Right lobe of liver (tissue), 6 donors: ENCODE results near the gene RARB. TPM values are rescaled to one million over a fixed set of nuclear protein-coding genes. Genes with fewer than 3 reads are reported as not detected.

Experiments
- ATAC-seq, 4 donors: fragments of 200-7000 bp; cut with Tn5 transposase; one replicate each; pipeline ENCODE4 v1.9.1; 2020; ENCODE audit warnings: mild to moderate bottlenecking in 4 of 4, moderate library complexity in 4 of 4
- DNase-seq, 3 donors: peaks; one replicate each; pipeline ENCODE4 v3.0.0-alpha.2; 2020
- H3K27ac ChIP-seq, 3 donors: fragments of 200-600 bp; one replicate each; pipeline ENCODE4 v1.8.0; 2022
- H3K27me3 ChIP-seq, 2 donors: fragments of 200-600 bp; one replicate each; pipeline ENCODE4 v1.8.0; 2022
- H3K36me3 ChIP-seq, 4 donors: fragments of 200-600 bp; sonication (generic) in 1 of 4; one replicate each; pipeline versions ENCODE4 v1.5.1 to v1.8.0; 2017 to 2022; ENCODE audit warnings: control low read depth in 1 of 4
- H3K4me1 ChIP-seq, 4 donors: fragments of 200-600 bp; sonication (generic) in 1 of 4; one replicate each; pipeline versions ENCODE4 v1.5.1 to v1.8.0; 2017 to 2022; ENCODE audit warnings: control low read depth in 1 of 4
- H3K4me3 ChIP-seq, 3 donors: fragments of 200-600 bp; one replicate each; pipeline ENCODE4 v1.8.0; 2022
- H3K9me3 ChIP-seq, 4 donors: fragments of 200-600 bp; sonication (generic) in 1 of 4; one replicate each; pipeline versions ENCODE4 v1.5.1 to v1.8.0; 2017 to 2022; ENCODE audit warnings: control low read depth in 1 of 4
- CTCF ChIP-seq, 4 donors: fragments of 200-600 bp in 3 of 4; fragments of 450-650 bp in 1 of 4; IDR thresholded peaks; one replicate each; pipeline versions ENCODE4 v1.5.1 to v1.8.0; 2016 to 2022; ENCODE audit warnings: antibody characterized with exemption in 4 of 4, mild to moderate bottlenecking in 2 of 4
- POLR2A ChIP-seq: fragments of 450-650 bp; IDR thresholded peaks from one replicate; pipeline ENCODE4 v1.6.1; 2017; ENCODE audit warnings: antibody characterized with exemption, mild to moderate bottlenecking
- WGBS: methylation state at CpG from one replicate; pipeline ENCODE4 v1.1.6; 2018; ENCODE audit warnings: low coverage, low lambda C conversion rate; ENCODE audit not compliant: insufficient coverage; ENCODE audit errors: missing lambda C conversion rate; 5-methylcytosine and 5-hydroxymethylcytosine counted together
- intact Hi-C, 2 donors: fragments of 100-400 bp; cut with DNase I; formaldehyde crosslinking; loops; one replicate each; pipeline versions ENCODE4 v1.11.2 to v1.14.1; 2022
- total RNA-seq, 6 experiments: library from RNA; depleted of rRNA in 2 of 6; stranded (reverse); fragments of >200 nt in 2 of 6; fragmentation: NEBNext Ultra II Directional in 3 of 6; extraction: Animal tissue kit (Norgen Biotek cat#: 25700) in 3 of 6; gene quantifications; one replicate each; pipeline versions ENCODE4 v1.1.0 to v1.2.4, GENCODE V29; 2016 to 2023
- donor health status: DM: no; HTN: yes; CAD: no.
- donor health status: DM: no; HTN: no; CAD: no.
- donor health status: DM: no; HTN: no; CAD: no.
- donor health status: DM: no; HTN: yes; CAD: no.
- donor health status: DM: no; HTN: yes; CAD: no.

The RARB gene
- total RNA-seq, 6 experiments from 2014 or later: 1.2 to 2.8 (median 2.1) TPM

GRCh38 chr3:25495726-25496253, 67.7 kb downstream of the RARB start:
- ATAC-seq (no peak), DNase-seq (no peak)
- Histone ChIP-seq H3K36me3 (no peaks in the 10 kb centered on the region), H3K27me3 (no peaks in the 10 kb centered on the region), H3K4me1 (no peaks in the 10 kb centered on the region), H3K9me3 (peaks cover 0 to 22% (median 5%) of the 10 kb centered on the region in 4 donors), H3K27ac (no peak overlapping the region), H3K4me3 (no peak overlapping the region)
- no peak for TF ChIP-seq POLR2A
- TF ChIP-seq CTCF (IDR thresholded peaks at IDR 0.05): no peak
- intact Hi-C loops: no loop called here
- WGBS: 77% methylated on average over 5 of the region's 5 CpGs

DNA sequence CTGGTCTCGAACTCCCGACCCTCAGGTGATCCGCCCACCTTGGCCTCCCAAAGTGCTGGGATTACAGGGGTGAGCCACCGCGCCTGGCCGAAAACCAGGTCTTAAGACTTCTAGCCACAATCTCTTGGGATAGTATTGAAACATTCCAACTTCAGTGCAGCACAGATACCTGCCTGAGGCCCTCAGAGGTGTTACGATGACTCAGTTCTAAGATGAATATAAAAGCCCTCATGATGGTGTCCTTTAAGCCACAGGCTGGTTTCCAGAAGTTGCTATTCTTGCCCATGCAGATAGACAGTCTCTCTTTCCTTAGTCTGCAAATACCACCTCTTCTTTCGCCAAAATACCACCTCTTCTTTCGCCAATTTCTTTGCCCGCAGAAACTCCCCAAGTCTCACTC, 69.0 kb downstream of the RARB start:
- Histone ChIP-seq H3K4me3 (no peak overlapping the region), H3K4me1 (no peaks in the 10 kb centered on the region), H3K27ac (no peak overlapping the region), H3K36me3 (no peaks in the 10 kb centered on the region), H3K9me3 (peaks cover 0 to 22% (median 5%) of the 10 kb centered on the region in 4 donors), H3K27me3 (no peaks in the 10 kb centered on the region)
- no peak for ATAC-seq
- no peak for DNase-seq
- TF ChIP-seq CTCF (IDR thresholded peaks at IDR 0.05) (no peak), POLR2A (no peak)
- intact Hi-C loops: no loop called here
- 81% methylated on average over 4 of the region's 10 CpGs for WGBS

DNA sequence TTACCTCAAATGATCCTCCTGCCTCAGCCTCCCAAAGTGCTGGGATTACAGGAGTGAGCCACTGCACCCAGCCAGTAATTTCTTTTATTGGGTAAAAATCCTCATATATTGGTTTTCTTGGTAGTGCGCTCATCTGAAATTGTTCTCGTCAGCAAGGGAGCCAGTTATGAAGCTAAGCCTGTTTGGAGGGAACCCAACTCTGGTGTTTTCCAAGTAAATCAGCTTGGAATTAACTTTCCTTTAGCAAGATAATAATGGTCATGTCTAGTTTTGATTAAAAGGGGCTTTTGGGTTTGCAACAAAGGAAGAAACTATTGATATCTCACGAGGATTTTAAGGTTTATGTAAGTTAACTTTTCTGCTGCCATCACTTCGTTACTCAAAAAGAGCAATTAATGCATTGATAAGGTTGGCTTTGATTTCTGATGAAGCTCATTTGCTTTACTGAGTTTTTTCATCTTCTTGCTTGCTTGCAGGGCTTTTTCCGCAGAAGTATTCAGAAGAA, 72.7 kb downstream of the RARB start:
- intact Hi-C loops: no loop called here
- Histone ChIP-seq H3K4me1 (no peaks in the 10 kb centered on the region), H3K27ac (no peak overlapping the region), H3K27me3 (no peaks in the 10 kb centered on the region), H3K9me3 (no peaks in the 10 kb centered on the region), H3K36me3 (no peaks in the 10 kb centered on the region), H3K4me3 (no peak overlapping the region)
- ATAC-seq: no peak
- WGBS: 68% methylated on average over 5 of the region's 5 CpGs
- TF ChIP-seq POLR2A (no peak), CTCF (IDR thresholded peaks at IDR 0.05) (no peak)
- no peak for DNase-seq

GRCh38 chr3:25502233-25502632, 74.2 kb downstream of the RARB start:
- H3K4me1 ChIP-seq: no peaks in the 10 kb centered on the region
- no peak overlapping the region for H3K27ac ChIP-seq
- H3K4me3 ChIP-seq: no peak overlapping the region
- H3K9me3 ChIP-seq: no peaks in the 10 kb centered on the region
- TF ChIP-seq POLR2A (no peak), CTCF (IDR thresholded peaks at IDR 0.05) (no peak)
- H3K36me3 ChIP-seq: no peaks in the 10 kb centered on the region
- no peak for DNase-seq
- no peaks in the 10 kb centered on the region for H3K27me3 ChIP-seq
- no CpG with 5 or more reads among the region's 1 CpG for WGBS
- intact Hi-C loops: no loop called here
- no peak for ATAC-seq

DNA sequence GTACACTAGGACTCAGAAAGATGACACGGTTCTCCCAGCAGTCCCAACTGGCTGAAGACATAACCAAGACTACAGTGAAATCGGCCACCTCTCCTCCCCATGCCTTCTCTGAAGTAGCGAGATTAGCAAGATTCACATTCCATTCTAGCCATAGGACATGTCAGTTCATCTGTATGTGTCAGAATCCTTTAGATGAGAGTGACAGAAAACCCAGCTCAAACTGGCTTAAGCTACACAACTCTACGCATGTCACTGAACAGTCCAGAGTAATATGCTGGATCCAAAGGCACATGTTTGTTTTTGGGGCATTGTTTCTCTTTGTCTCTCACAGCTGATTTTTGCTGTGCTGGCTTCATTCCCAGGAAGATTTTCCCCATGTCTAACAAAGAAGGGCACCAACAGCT, 75.8 kb downstream of the RARB start:
- no peak overlapping the region for H3K27ac ChIP-seq
- H3K9me3 ChIP-seq: no peaks in the 10 kb centered on the region
- no peak overlapping the region for H3K4me3 ChIP-seq
- H3K27me3 ChIP-seq: no peaks in the 10 kb centered on the region
- H3K36me3 ChIP-seq: no peaks in the 10 kb centered on the region
- no peaks in the 10 kb centered on the region for H3K4me1 ChIP-seq
- no peak for ATAC-seq
- TF ChIP-seq CTCF (IDR thresholded peaks at IDR 0.05): no peak
- no peak for TF ChIP-seq POLR2A
- WGBS: 71% methylated on average over 3 of the region's 4 CpGs
- intact Hi-C loops: no loop called here
- no peak for DNase-seq
